Activated naive CD4-positive, alpha-beta T cell treated with anti-CD3 and anti-CD28 coated beads for 36 hours (primary cell): ENCODE measurements around the gene CHD6. TPM values are rescaled to one million over a fixed set of nuclear protein-coding genes. Genes with fewer than 3 reads are reported as not detected.

Source experiments
- CTCF ChIA-PET: fragments of 350-600 bp; sonication (Branson Sonifier 250); formaldehyde crosslinking; loops from one replicate; lab custom pipeline; 2021; ENCODE audit warnings: antibody characterized with exemption; lab: Charles Lee
- DNase-seq: peaks from one replicate; pipeline ENCODE4 v3.0.0-alpha.2; 2020
- H3K27ac Mint-ChIP-seq: one replicate; pipeline ENCODE4 v1.8.0; 2021; ENCODE audit warnings: mild to moderate bottlenecking, mixed read lengths
- H3K27me3 Mint-ChIP-seq: one replicate; pipeline ENCODE4 v1.8.0; 2021; ENCODE audit warnings: low read depth, mixed read lengths
- H3K36me3 Mint-ChIP-seq: one replicate; pipeline ENCODE4 v1.8.0; 2021; ENCODE audit warnings: low read depth, mixed read lengths
- H3K4me1 Mint-ChIP-seq: one replicate; pipeline ENCODE4 v1.8.0; 2021; ENCODE audit warnings: low read depth, mixed read lengths
- H3K4me3 Mint-ChIP-seq: one replicate; pipeline ENCODE4 v1.8.0; 2021; ENCODE audit warnings: mild to moderate bottlenecking, moderate library complexity, mixed read lengths
- H3K9me3 Mint-ChIP-seq: one replicate; pipeline ENCODE4 v1.8.0; 2021; ENCODE audit warnings: mixed read lengths
- intact Hi-C: fragments of 100-400 bp; cut with micrococcal nuclease; formaldehyde crosslinking; loops from one replicate; pipeline ENCODE4 v1.15.1; 2023
- total RNA-seq, 2 experiments: library from RNA; stranded (reverse); gene quantifications; one replicate each; pipeline ENCODE4 v1.2.3, GENCODE V29; 2021

Gene CHD6
- total RNA-seq, 2 experiments from 2014 or later = 30.1 to 31.8 TPM

- H3K27me3 Mint-ChIP-seq = no peaks in the 10 kb centered on the region
- no peak for DNase-seq
- H3K36me3 Mint-ChIP-seq = no peaks in the 10 kb centered on the region
- H3K9me3 Mint-ChIP-seq = no peaks in the 10 kb centered on the region
- intact Hi-C loops = no loop called here
- no peak overlapping the region for H3K4me3 Mint-ChIP-seq
- H3K27ac Mint-ChIP-seq = no peak overlapping the region
- CTCF ChIA-PET = no interaction called here
- H3K4me1 Mint-ChIP-seq = no peaks in the 10 kb centered on the region
Observed at GRCh38 chr20:41390889-41391288, 227.3 kb downstream of the CHD6 start.

- no peaks in the 10 kb centered on the region for H3K36me3 Mint-ChIP-seq
- H3K27ac Mint-ChIP-seq = no peak overlapping the region
- H3K4me3 Mint-ChIP-seq = no peak overlapping the region
Observed at GRCh38 chr20:41387444-41387851, 230.7 kb downstream of the CHD6 start.

GRCh38 chr20:41386502-41387427, 231.4 kb downstream of the CHD6 start:
- H3K36me3 Mint-ChIP-seq = no peaks in the 10 kb centered on the region
- CTCF ChIA-PET = interaction anchor here (0.6 kb wide), 1 partner anchor 42 kb away, joined by 3 read pairs; no protein-coding TSS in a partner anchor
- H3K9me3 Mint-ChIP-seq = no peaks in the 10 kb centered on the region
- H3K27ac Mint-ChIP-seq = no peak overlapping the region
- H3K27me3 Mint-ChIP-seq = peaks cover 4% of the 10 kb centered on the region
- no peaks in the 10 kb centered on the region for H3K4me1 Mint-ChIP-seq
- intact Hi-C loops = no loop called here
- DNase-seq = no peak
- no peak overlapping the region for H3K4me3 Mint-ChIP-seq

More at GRCh38 chr20:41387444-41387851, 230.7 kb downstream of the CHD6 start:
- Mint-ChIP-seq H3K27me3 (peaks cover 4% of the 10 kb centered on the region), H3K4me1 (no peaks in the 10 kb centered on the region), H3K9me3 (no peaks in the 10 kb centered on the region)
- DNase-seq = no peak
- CTCF ChIA-PET = no interaction called here
- intact Hi-C loops = no loop called here

GRCh38 chr20:41382791-41383305, 235.3 kb downstream of the CHD6 start:
- H3K27ac Mint-ChIP-seq = no peak overlapping the region
- CTCF ChIA-PET = no interaction called here
- peaks cover 4% of the 10 kb centered on the region for H3K27me3 Mint-ChIP-seq
- no peaks in the 10 kb centered on the region for H3K4me1 Mint-ChIP-seq
- no peak overlapping the region for H3K4me3 Mint-ChIP-seq
- intact Hi-C loops = no loop called here
- H3K36me3 Mint-ChIP-seq = no peaks in the 10 kb centered on the region
- no peaks in the 10 kb centered on the region for H3K9me3 Mint-ChIP-seq
- no peak for DNase-seq

GRCh38 chr20:41380551-41381193, 237.5 kb downstream of the CHD6 start:
- Mint-ChIP-seq H3K4me1 (no peaks in the 10 kb centered on the region), H3K9me3 (no peaks in the 10 kb centered on the region), H3K27ac (no peak overlapping the region), H3K27me3 (peaks cover 10% of the 10 kb centered on the region), H3K36me3 (no peaks in the 10 kb centered on the region), H3K4me3 (no peak overlapping the region)
- CTCF ChIA-PET = interaction anchor here (0.6 kb wide), 1 partner anchor 42 kb away, joined by 3 read pairs; no protein-coding TSS in a partner anchor
- intact Hi-C loops = no loop called here
- DNase-seq = no peak

- intact Hi-C loops = no loop called here
- H3K27me3 Mint-ChIP-seq = peaks cover 12% of the 10 kb centered on the region
- no peaks in the 10 kb centered on the region for H3K4me1 Mint-ChIP-seq
- H3K36me3 Mint-ChIP-seq = no peaks in the 10 kb centered on the region
- no peak for DNase-seq
- no peak overlapping the region for H3K4me3 Mint-ChIP-seq
- H3K27ac Mint-ChIP-seq = no peak overlapping the region
- no peaks in the 10 kb centered on the region for H3K9me3 Mint-ChIP-seq
- CTCF ChIA-PET = no interaction called here
Observed at GRCh38 chr20:41379551-41379950, 238.6 kb downstream of the CHD6 start.

- Mint-ChIP-seq H3K27ac (no peak overlapping the region), H3K36me3 (no peaks in the 10 kb centered on the region), H3K4me1 (no peaks in the 10 kb centered on the region), H3K27me3 (peaks cover 13% of the 10 kb centered on the region), H3K9me3 (peaks cover 5% of the 10 kb centered on the region), H3K4me3 (no peak overlapping the region)
- CTCF ChIA-PET = no interaction called here
- intact Hi-C loops = no loop called here
- DNase-seq = no peak
Observed at GRCh38 chr20:41377275-41377674, 240.9 kb downstream of the CHD6 start.

GRCh38 chr20:41376349-41376748, 241.8 kb downstream of the CHD6 start:
- peaks cover 7% of the 10 kb centered on the region for H3K9me3 Mint-ChIP-seq
- no peaks in the 10 kb centered on the region for H3K36me3 Mint-ChIP-seq
- peaks cover 13% of the 10 kb centered on the region for H3K27me3 Mint-ChIP-seq
- intact Hi-C loops = no loop called here
- DNase-seq = no peak
- CTCF ChIA-PET = interaction anchor here (0.6 kb wide), 1 partner anchor 61 kb away, joined by 4 read pairs; no protein-coding TSS in a partner anchor
- no peak overlapping the region for H3K27ac Mint-ChIP-seq
- no peaks in the 10 kb centered on the region for H3K4me1 Mint-ChIP-seq
- H3K4me3 Mint-ChIP-seq = no peak overlapping the region

GRCh38 chr20:41375846-41376245, 242.3 kb downstream of the CHD6 start:
- intact Hi-C loops = no loop called here
- no peak overlapping the region for H3K27ac Mint-ChIP-seq
- CTCF ChIA-PET = no interaction called here
- no peak for DNase-seq
- no peaks in the 10 kb centered on the region for H3K4me1 Mint-ChIP-seq
- no peaks in the 10 kb centered on the region for H3K36me3 Mint-ChIP-seq
- H3K27me3 Mint-ChIP-seq = peaks cover 13% of the 10 kb centered on the region
- peaks cover 11% of the 10 kb centered on the region for H3K9me3 Mint-ChIP-seq
- no peak overlapping the region for H3K4me3 Mint-ChIP-seq

- Mint-ChIP-seq H3K9me3 (peaks cover 11% of the 10 kb centered on the region), H3K4me1 (no peaks in the 10 kb centered on the region), H3K36me3 (no peaks in the 10 kb centered on the region), H3K4me3 (no peak overlapping the region), H3K27ac (no peak overlapping the region), H3K27me3 (peaks cover 17% of the 10 kb centered on the region)
- DNase-seq = no peak
- CTCF ChIA-PET = no interaction called here
- intact Hi-C loops = no loop called here
Observed at GRCh38 chr20:41373931-41374920, 244.0 kb downstream of the CHD6 start.

GRCh38 chr20:41373251-41373783, 244.9 kb downstream of the CHD6 start:
- Mint-ChIP-seq H3K4me3 (no peak overlapping the region), H3K27me3 (peaks cover 21% of the 10 kb centered on the region), H3K27ac (no peak overlapping the region), H3K36me3 (no peaks in the 10 kb centered on the region), H3K9me3 (peaks cover 11% of the 10 kb centered on the region), H3K4me1 (no peaks in the 10 kb centered on the region)
- no peak for DNase-seq
- intact Hi-C loops = no loop called here
- CTCF ChIA-PET = interaction anchor here (0.6 kb wide), 1 partner anchor 23 kb away, joined by 3 read pairs; no protein-coding TSS in a partner anchor
